Kidney (tissue), 14 donors: ENCODE data around the gene EXOC7. TPM values are rescaled to one million over a fixed set of nuclear protein-coding genes. Genes with fewer than 3 reads are reported as not detected.

Experiments
- DNase-seq, 5 donors: peaks; one replicate each; pipeline ENCODE4 v3.0.0-alpha.2; 2013 to 2020
- FAIRE-seq: peaks from 2 replicates; lab custom pipeline; 2012; peaks lifted over from hg19 to GRCh38; lab: Jason Lieb, UNC
- H3K27ac ChIP-seq, 2 donors: one replicate each; pipeline ENCODE4 v1.7.0; 2013; ENCODE audit warnings: low read depth in 2 of 2, low read length in 2 of 2, inconsistent platforms in 1 of 2
- H3K27me3 ChIP-seq: one replicate; pipeline ENCODE4 v1.7.1; 2013; ENCODE audit warnings: low read length, inconsistent platforms; ENCODE audit not compliant: control insufficient read depth, insufficient read depth
- H3K36me3 ChIP-seq, 3 donors: one replicate each; pipeline versions ENCODE4 v1.7.0 to v1.7.1; 2013; ENCODE audit warnings: low read length in 3 of 3, control low read depth in 1 of 3, inconsistent platforms in 1 of 3; ENCODE audit not compliant: insufficient read depth in 3 of 3, control insufficient read depth in 2 of 3
- H3K4me1 ChIP-seq, 3 donors: one replicate each; pipeline versions ENCODE4 v1.7.0 to v1.7.1; 2013; ENCODE audit warnings: low read length in 3 of 3, inconsistent platforms in 1 of 3, low read depth in 1 of 3; ENCODE audit not compliant: control insufficient read depth in 2 of 3, insufficient read depth in 2 of 3
- H3K4me3 ChIP-seq, 3 donors: one replicate each; pipeline versions ENCODE4 v1.7.0 to v1.8.1; 2013; ENCODE audit warnings: low read length in 3 of 3, control low read depth in 1 of 3, inconsistent platforms in 1 of 3
- H3K9ac ChIP-seq, 3 donors: one replicate each; pipeline versions ENCODE4 v1.7.0 to v1.7.1; 2013; ENCODE audit warnings: low read length in 3 of 3, control low read depth in 1 of 3, inconsistent platforms in 1 of 3
- H3K9me3 ChIP-seq, 3 donors: one replicate each; pipeline versions ENCODE4 v1.7.0 to v1.7.1; 2013; ENCODE audit warnings: low read length in 3 of 3, control low read depth in 1 of 3, inconsistent platforms in 1 of 3; ENCODE audit not compliant: control insufficient read depth in 2 of 3, insufficient read depth in 1 of 3
- intact Hi-C: fragments of 100-400 bp; cut with DNase I; formaldehyde crosslinking; loops from one replicate; pipeline ENCODE4 v1.11.1; 2022
- polyA plus RNA-seq: library from polyadenylated mRNA; stranded (reverse); fragments of 350-450 nt; fragmentation: Illumina TruSeq; extraction: RNeasy Lipid Tissue Mini Kit (QIAGEN cat#74804); gene quantifications from one replicate; pipeline ENCODE4 v1.2.3, GENCODE V29; 2014; ENCODE audit warnings: low read depth, low replicate concordance; ENCODE audit not compliant: insufficient read depth
- total RNA-seq: library from RNA; stranded (reverse); fragmentation: NEBNext Ultra II Directional; extraction: Animal tissue kit (Norgen Biotek cat#: 25700); gene quantifications from one replicate; pipeline ENCODE4 v1.2.1, GENCODE V29; 2021
- TF ChIP-seq, protein P1 (sequence below): IDR thresholded peaks from 3 replicates; pipeline ENCODE4 v1.5.1; 2012; ENCODE audit warnings: mild to moderate bottlenecking, moderate library complexity, borderline replicate concordance; ENCODE audit not compliant: insufficient read depth; ENCODE audit errors: extremely low read depth
- donor health status: control.
- donor health status: control.
- donor health status: control.
- donor health status: control.
- donor health status: control.
- donor health status: DM: yes; HTN: yes; CAD: no.
- donor health status: Normal renal cell carcinoma (clear cell type).

The EXOC7 gene
- total and polyA plus RNA-seq, 2 donors from 2014 or later: 83.2 to 143 TPM

DNA sequence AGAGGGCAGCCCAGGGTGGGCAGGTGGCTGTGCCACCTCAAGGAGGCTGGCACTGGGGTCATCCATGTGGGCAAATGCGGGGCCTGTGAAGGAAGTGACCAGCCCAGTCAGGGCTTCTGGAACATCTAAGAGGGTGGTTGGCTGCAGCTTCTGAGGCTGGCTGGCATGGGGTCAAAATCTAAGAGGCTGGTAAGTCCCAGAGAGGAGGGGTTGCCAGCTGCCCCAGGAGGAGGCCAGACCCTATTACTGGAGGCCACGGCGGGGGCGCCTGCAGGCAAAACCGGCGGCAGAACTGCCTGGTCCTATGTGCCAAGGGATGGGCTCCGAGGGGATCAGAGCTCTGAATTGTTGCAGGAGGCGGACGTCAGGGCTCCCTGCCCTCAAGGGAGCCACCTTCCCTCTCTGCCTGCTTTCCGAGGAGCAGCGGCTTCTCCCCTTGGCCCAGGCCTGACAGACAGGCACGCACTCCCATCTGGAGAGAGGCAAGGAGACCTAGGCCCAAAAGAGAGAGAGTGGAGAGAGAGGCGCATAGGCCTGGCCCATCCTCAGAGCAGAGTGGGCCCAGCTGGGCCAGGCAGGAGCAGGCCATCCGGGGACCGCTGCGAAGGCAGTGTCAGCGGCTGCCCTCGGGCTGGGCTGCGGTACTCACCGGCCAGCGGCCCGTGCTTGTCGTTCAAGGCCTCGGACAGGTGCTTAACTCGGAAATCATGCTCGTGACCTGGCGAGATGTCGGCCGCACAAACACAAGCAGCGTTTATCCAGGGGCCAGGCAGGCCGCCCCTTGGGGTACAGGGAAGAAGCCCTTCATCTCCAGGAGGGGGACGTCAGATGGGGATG, 13.7 kb downstream of the EXOC7 start:
- Histone ChIP-seq H3K4me3 (no peak overlapping the region), H3K9ac (no peak overlapping the region), H3K4me1 (no peaks in the 10 kb centered on the region), H3K36me3 (peaks cover 5 to 65% (median 33%) of the 10 kb centered on the region in 3 donors), H3K9me3 (no peaks in the 10 kb centered on the region), H3K27me3 (no peaks in the 10 kb centered on the region), H3K27ac (no peak overlapping the region)
- intact Hi-C loops: no loop called here
- TF ChIP-seq, protein P1, sequence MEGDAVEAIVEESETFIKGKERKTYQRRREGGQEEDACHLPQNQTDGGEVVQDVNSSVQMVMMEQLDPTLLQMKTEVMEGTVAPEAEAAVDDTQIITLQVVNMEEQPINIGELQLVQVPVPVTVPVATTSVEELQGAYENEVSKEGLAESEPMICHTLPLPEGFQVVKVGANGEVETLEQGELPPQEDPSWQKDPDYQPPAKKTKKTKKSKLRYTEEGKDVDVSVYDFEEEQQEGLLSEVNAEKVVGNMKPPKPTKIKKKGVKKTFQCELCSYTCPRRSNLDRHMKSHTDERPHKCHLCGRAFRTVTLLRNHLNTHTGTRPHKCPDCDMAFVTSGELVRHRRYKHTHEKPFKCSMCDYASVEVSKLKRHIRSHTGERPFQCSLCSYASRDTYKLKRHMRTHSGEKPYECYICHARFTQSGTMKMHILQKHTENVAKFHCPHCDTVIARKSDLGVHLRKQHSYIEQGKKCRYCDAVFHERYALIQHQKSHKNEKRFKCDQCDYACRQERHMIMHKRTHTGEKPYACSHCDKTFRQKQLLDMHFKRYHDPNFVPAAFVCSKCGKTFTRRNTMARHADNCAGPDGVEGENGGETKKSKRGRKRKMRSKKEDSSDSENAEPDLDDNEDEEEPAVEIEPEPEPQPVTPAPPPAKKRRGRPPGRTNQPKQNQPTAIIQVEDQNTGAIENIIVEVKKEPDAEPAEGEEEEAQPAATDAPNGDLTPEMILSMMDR: no peak
- FAIRE-seq (no peak), DNase-seq (peak in 1 of 5 donors; percentile 34)

DNA sequence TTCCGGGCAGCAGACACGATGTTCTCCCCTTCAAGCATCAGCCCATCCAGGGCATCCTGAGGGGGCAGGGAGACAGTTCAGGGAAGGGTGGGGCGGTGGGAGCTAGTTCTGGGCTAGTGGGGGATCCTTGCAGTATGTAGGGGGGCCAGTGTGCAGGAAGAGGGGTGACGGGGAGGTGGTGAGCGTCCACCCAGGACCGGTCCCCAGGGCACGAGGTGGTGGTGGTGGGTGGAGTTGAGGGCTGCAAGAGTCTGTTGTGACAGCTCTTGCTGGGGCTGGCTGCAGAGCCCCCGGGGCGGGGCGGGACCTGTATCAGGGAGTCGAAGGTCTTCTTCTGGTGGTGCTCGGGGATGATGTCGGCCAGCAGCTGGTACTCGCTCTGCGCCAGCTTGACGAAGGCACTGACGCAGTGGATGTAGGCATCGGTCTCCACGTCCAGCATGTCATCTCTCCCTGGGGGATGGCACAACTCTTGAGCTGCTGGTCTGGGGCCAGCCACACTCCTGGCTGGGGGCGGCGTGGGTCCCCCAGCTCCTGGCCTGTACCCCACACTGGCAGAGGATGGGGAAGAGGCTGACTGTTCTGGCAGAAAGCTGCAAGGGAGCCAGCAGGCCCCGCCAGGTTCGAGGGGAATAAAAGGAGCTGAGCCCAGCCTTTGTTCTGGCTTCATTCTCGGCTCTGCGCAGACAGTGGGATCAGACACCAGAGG, 14.6 kb downstream of the EXOC7 start:
- H3K9ac ChIP-seq: no peak overlapping the region
- H3K4me3 ChIP-seq: no peak overlapping the region
- intact Hi-C loops: no loop called here
- no peaks in the 10 kb centered on the region for H3K9me3 ChIP-seq
- H3K27ac ChIP-seq: no peak overlapping the region
- peaks cover 3 to 59% (median 36%) of the 10 kb centered on the region in 3 donors for H3K36me3 ChIP-seq
- DNase-seq (no peak), FAIRE-seq (no peak)
- H3K27me3 ChIP-seq: no peaks in the 10 kb centered on the region
- H3K4me1 ChIP-seq: no peaks in the 10 kb centered on the region
- TF ChIP-seq, protein P1: no peak

DNA sequence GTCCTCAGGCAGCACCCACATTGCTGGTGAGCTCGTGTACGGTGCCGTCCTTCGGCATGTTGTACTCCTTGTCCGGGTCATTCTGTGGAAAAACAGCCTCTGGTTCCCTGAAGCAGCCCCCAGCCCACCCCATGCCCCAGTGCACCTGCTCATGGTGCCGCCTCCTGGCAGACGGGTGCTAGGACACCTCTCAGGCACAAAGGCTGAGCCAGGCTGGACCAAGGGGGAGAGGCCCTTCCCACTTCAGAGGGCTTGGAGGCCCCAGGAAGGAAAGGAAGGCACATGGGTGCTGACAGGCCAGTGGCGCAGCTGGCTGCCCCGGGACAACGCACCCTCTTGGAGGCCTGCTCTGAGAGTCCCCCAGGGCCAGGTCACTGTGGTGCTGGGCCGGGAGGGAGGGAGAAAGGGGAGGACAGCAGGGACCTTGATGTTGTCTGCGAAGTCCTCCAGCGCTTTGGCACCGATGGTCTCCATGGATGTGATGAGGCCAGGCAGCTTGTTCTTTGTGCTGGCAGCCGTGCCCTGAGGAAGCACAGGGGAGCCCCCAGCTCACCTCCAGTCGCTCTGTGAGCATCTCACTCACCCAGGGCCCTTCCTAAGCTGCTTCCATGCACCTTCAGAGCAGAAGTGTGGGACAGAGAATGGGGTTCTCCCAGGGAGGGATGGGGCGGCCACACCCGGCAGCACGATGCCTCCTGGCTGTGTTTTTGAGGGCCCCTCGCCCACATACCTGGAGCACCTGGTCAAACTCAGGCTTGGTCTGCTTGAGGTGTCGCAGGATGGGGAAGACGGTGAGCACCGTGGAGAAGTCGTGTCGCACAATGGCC, 15.3 kb downstream of the EXOC7 start:
- Histone ChIP-seq H3K9me3 (no peaks in the 10 kb centered on the region), H3K27me3 (no peaks in the 10 kb centered on the region), H3K4me3 (no peak overlapping the region), H3K36me3 (peaks cover 3 to 53% (median 34%) of the 10 kb centered on the region in 3 donors), H3K9ac (no peak overlapping the region), H3K4me1 (no peaks in the 10 kb centered on the region), H3K27ac (no peak overlapping the region)
- TF ChIP-seq, protein P1: no peak
- DNase-seq (no peak), FAIRE-seq (no peak)
- intact Hi-C loops: no loop called here
